Medulla oblongata (tissue), 1 donor: ENCODE measurements around the gene GLCCI1.

Experiments used
- DNase-seq: peaks from one replicate; pipeline ENCODE4 v3.0.0-alpha.2; 2015; ENCODE audit errors: extremely low spot score

Gene GLCCI1

DNA sequence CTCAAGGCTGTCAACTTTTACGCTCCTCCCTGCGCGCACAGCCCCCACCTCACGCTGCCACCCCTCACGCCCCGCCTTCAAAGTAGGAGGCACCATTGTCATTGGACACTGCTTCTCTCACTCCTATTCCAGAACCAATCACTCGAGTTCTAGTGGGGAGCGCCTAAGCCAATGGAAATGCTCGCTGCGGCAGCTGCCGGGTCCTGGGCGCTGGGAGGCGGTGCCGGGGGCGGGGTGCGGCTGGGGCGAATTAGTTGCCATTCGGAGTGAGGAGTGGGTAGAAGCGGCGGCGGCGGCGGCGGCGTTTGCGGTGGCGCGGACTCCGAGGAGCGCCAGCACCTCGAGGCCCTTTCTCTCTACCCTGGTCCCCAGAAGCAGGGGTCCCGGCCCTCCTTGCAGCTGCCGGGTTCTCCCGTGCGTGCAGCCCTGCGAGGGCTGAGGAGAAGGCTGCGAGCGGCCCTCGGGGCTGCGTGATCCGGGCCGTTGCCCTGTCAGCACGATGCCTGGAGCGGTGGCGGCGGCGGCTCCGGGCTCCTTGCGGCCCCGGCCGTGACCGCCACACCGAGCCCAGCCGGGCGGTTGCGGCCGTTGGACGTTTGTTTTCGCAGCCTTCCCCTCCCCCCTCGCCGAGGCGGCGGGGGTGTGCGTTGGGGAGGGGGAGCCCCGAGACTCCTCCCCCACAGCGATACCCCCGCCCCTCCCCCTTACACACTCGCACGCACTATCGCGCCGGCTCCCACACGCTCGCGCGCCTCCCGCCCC, at the start of gene GLCCI1:
GLCCI1 (plus strand) TSS at position 253 of the 762 bp plus-strand sequence. CDS start 555 bp downstream, outside the sequence.
- peak; percentile 99 for DNase-seq

DNA sequence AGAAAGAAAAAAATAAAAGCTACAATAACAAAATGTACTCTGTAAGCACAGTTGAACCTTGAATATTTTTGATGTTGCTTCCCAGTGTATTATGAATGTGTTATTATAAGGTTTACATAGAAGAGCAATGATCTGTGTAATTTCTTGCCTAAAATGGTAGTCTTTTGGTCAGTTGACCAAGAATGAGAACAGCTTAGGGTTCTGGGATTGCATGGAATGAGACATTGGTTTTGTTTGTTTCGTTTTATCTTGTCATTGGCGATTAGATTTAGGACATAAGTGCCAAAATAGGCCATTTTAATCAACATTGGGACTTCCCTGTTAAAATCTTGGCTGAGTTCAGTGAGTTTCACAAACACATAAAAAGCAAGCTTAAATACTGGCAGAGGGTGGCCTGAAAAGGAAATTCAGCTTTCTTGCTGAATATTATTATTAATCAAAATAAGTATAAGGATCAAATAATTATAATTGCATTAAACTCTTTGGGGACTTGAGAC, 49.1 kb upstream of the GLCCI1 start:
- no peak for DNase-seq

DNA sequence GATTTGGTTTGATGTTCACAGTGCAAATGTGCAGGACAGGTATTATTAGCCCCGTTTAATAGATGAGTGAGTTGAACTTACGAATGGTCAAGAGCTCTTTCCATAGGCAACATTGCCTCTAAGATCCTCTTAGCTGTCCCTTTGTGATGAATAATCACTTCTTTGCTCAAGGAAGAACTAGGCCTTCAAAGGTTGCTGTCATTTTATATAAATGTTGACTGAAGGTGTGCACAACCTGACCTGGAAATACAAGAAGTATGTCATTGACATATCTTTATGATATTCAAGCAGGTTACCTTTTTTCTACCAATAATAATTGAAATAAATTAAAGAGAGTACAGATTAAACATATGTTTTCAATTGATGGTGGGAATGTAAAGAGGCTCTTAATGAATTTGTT, 48.5 kb upstream of the GLCCI1 start:
- no peak for DNase-seq

DNA sequence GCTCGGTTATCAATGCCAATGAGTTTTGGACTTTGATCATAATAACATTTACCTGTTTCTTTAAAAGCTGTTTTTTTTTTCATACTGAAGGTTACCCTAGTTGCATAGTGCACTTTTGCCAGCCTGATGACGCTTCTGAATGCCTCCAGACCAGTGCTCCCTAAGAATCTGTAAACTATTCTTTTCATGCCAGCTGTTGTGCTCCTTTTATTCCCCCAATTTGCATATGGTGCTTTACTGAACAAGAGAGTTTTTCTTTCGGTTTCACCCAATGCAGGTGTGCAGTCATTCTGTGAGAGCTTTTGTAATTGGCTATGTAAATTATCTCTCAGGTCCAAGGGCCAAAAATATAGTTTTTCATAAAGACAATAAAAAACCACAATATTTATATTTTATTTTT, 48.1 kb upstream of the GLCCI1 start:
- peak; percentile 36 for DNase-seq

DNA sequence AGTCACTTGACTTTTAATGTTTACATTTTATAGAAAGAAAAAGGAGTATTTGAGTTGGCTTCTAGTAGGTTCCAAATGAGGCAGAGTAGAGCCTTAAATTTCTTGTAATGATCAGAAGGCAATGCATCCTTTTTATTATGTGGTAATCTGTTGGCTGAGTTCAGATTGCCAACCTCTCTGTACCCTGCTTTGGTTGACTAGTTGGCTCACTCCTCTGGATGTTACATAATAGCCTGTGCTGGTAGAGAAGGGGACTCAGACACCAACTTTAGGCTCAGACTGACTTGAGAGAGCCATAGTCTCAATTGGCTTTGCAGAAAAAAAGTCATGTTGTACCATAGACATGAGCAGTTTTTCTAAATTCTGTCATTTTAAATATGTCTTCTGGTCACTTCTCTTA, 46.8 kb upstream of the GLCCI1 start:
- DNase-seq, result peak; percentile 35

DNA sequence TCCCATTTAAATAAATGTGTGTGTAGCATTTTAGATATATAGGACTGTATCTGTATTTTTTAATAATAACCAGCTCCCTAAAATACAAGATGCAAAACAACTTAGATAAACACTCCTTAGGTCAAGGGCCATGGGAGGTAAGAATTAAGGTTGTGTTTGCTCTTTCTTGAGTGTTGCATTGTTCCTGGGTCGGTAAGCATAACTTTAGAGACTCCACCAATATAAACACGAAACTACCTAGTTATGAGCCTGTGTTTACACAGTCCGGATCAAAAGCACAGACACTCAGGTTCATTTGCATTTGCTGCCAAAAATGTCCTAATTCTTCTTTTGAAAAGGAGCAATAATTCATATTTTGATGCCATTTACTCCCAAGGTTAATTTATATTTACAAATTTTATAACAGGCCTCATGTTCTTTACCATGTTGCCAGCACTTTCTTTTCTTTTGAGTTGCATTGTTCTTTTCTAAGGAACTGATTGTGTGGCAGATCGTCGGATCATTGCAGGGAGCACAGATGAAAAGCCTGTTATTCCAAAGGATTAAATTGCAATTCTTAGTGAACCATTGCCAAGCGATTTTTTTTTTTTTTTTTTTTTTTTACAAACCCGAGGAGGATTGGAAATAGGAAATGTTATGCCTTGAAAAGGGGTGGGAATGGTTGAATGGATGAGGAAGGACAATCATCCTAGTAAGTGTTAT, 45.8 kb upstream of the GLCCI1 start:
- peak; percentile 35 for DNase-seq

DNA sequence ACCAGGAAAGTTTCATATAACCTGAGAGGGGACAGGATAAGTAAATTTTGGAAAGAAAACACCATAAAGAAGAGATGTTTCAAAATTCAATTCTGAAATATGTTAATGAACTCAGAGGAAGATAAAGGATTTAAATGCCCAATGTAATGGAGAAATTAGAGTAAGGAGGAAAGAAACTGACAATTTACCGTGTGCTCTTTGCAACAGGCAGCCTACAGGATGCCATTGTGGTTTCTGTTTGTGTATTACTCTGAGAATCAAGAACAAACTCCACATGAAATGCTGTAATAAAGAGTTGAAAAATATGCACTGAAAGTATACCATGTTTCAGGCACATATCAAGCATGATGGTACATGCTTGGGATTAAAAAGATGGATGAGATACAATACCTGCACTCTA, 44.8 kb upstream of the GLCCI1 start:
- no peak for DNase-seq

DNA sequence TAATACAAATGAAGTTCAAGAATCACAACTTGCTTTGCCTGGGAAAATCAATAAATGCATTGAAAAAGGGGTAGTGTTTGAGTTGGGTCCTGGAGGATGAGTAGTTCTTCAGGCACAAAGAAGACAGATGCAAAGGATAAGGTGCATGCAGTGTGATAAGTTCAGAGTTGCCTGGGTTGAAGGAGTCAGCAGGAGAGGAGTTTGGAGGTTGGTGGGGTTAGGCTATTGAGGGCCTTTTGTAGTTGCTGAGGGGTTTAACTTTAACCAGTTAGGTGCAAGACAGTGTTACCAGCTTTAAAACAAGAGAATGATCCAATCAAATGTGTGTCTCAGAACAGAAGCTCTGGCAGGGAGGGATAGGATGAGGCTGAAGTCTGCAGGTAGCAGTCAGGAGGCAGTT, 44.3 kb upstream of the GLCCI1 start:
- DNase-seq, result no peak

DNA sequence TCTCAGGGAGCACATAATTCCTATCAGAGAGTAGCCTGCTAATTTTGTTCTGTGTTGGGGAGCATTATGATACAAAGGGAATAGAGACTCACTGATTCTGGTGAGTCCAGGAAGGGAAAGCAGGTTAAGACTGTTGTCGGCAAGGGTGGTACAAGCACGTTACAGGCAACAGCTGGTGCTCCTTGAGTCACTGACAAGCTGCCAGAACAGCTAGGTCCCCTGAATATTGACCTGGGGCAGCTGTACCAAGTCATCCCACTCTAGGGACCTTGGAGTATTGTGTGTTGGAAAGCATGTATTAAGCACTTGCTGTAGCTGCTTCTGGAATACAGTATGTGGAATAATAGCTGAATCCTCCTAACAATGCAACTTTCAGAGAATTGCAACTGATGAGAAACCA, 37.0 kb upstream of the GLCCI1 start:
- no peak for DNase-seq

DNA sequence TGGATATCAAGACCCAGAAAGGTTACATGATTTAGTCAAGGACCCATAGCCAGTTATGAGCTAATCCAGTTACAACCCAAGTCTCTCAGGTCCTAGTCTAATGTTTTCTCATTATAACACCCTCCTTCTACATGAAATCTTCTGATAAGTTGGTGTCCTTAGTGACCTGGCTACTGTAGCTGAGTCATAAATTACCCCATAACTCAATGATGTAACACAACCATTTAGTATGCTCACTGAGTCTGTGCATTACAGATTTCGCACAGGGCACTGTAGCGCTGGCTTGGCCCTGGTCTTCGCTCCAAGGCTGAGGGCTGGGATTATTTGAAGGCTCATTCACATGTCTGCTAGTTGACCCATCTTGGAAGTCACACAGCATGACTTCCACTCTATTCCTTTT, 36.0 kb upstream of the GLCCI1 start:
- DNase-seq, result no peak

DNA sequence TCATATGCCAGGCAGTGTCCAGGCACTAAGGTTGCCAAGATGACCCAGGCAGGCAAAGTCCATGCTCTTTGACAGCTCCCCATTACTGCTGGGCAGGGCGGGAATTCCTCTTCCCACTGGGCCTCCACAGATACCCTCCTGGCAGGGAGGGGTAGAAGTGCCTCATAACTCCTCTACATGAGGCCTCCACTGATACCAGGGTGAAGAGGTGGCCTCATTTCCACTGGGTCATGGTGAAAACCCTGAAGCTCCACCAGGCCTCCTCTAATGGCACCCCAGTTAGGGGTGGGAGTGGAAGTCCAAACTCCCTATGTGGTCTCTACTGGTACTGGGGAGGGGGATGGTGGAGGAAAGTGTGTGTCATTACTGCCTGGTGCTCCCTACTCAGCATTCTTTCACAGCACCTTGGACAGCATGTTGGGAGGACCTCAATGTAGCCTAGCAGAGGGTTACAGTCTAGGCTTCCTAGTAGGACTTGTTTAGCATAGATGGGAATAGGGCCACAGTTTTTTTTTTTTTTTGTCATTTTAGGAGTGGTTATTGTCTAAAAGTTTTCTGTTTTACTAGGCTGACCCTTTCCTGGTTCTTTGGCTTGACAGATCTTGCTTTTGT, 34.6 kb upstream of the GLCCI1 start:
- DNase-seq, result no peak

DNA sequence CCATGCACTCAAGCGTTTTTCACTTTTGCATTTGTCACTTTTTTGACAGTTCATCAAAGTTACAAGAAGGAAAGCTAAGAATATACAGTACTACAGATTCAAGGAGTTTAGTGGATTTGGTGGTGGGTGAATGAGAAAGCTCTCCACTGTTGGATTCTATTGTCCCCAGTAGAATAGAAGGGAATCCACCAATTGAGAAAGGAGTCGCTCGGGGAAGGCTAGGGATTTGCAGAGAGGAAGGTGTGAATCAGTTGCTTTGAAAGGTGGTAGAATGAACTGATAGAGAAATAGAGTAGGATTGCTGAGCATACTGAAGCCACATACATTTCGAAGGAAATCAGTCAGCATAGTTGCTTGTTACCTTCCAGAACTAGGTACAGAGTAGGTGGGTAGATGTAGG, 33.7 kb upstream of the GLCCI1 start:
- no peak for DNase-seq

DNA sequence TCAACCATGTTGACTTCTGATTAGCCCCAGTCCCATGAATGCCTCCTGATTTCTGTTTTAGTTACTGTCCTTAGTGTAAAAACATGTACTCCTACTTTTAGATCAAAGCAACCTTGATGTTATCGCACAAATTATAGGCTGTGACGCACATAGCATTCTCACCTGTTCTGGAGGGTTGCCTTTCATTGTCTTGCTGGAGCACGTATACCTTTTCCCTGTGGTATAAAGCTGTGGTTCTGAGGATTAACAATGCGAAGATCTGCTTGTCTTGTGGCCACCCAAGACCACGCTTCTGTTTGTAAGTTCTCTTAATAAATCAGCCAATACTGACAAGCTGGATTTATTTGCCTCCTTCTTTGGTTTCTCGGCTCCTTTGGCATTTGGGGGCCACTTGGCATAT, 30.1 kb upstream of the GLCCI1 start:
- DNase-seq, result no peak

DNA sequence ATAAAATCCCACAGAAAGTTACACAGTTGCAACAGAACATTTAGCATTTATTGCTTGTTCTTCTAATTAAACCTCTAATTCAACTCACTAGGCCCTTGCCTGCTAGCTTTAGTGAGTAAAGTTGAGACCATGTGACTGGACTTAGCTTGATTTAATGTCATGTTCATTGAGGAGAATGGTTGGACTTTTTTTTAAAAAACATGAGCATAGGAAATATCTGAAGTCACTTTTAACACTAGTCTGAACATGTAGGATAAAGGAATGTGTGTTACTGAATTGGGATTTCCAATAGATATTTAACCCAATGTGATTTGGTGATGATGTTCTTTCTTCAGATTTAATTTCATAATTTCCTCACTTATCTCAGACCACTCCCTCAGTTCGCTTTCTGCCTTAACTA, 24.6 kb upstream of the GLCCI1 start:
- no peak for DNase-seq

DNA sequence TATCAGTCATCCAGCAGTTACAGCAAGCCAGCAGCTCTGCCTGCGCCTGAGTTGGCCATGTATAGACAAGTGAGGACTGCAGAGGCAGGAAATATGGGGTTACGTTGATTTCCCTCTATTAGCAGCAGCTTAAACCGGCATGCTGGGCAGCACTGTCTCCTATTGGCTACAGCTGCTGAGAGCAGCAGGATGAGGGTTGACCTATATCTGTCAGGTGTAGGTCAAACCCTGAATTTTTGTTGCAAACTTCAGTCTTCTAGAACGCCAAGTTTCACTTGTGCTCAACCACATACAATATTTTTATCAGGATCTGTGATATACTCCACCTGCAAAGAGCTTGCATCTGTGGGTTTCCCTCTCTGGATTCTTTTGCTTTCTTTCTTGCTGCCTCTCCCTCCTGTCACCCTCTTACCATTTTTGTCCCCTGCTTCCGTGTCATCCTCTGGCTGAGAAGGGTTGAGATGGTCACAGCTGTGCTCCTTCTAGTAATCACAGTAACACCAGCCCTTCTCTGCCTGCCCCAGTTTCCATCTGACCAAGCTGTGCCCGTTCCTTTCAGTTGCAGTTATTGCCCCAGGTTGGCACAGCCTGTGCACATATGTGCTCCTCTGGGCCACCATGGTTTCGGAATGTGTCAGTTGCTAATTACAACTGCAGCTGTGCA, 23.8 kb upstream of the GLCCI1 start:
- no peak for DNase-seq

DNA sequence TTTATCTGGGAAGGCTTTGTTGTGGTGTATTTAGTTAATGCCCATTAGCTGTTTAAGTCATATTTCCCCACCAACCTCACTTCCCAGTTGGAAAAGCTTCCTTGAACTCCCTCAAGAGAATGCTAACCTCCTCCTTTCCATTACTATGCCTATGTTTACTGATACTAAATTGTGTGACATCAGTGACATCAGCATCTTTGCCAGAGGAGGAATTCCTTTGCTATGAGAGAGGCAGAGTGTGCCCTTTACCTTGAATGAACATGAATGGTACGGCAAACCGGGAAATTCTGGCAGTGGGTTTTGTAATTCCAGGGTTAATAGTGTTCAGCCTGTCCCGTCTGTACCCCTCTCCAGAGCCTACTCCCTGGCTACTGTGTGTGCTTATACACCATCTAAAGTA, 22.1 kb upstream of the GLCCI1 start:
- DNase-seq, result no peak

DNA sequence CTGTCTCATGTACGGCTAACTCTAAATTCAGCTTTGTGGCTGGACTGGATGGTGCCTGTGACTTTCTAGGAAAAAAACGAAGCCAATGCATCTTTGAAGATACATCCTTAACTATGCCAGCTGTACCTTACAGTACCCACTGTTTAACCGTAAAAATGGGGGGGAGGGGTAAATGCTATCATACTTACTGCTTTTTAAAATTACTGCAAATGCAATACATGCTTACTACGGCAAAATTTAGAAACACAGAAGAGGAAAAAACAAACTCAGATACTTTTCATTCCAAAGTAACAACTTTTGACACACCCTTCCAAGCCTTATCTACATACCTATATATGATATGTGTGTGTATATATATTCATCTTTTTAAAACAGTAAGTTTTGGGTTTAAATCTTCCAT, 20.4 kb upstream of the GLCCI1 start:
- DNase-seq, result no peak

DNA sequence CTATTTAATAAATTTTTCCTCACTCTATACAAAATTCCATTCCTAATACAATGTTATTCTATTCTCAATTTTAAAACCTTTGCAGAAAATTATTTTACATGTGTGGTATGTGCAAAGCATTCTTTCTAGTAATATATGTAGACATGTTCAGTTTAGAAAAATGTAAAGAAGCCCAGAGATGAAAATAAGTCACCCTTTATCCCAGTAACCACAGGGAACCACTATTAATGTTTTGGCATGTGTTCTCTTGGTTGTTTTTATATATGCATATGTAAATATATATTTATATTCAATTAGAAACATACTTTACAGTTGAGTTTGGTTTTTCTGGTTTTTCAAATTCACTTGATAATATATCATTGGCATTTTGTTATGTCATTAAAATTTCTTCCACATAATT, 14.8 kb upstream of the GLCCI1 start:
- DNase-seq, result no peak

DNA sequence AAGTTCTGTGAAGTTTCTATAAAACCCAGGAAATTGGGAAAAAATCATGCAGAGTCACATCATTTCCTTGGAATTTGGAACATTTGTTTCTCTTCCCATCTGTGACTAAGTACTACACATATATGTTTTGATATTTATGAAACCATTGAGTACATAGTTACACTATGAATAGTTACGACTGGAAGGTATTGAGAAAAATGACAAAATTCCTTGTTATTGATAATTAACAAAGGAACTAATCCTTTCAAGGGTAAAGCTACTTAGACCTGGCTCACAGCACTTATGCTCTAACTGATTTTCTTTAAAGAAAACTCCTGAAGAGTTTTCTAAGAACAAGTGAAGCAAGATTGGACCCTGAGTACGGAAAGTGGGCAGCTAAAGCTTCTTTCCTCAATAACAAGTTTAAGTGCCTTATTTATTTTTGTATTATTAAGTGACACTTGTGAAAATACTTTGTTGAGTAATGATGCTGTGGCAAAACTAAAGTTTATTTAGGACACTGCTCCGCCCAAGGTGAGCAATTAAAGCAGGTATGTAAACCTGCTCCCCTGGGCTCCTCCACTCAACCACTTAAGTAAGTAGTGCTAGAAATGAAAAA, 12.0 kb upstream of the GLCCI1 start:
- DNase-seq, result no peak

DNA sequence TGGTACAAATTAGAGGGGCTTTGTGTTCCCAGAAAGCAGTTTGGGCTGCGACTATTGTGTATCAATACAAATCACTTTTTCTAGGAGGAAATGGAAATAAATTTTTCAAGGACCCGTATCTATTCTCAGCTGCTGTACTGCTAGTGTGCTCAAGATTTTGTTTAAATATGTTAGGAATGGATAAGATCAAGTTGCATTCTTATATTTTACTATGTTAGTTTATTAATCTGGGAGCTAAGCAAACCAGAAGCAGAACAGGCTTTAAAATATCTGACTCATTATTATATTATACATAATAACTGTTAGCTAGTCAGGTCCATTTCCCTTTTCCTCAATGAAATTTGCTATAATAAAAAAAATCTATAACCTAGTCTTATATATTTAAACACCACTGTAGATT, 11.1 kb upstream of the GLCCI1 start:
- no peak for DNase-seq

DNA sequence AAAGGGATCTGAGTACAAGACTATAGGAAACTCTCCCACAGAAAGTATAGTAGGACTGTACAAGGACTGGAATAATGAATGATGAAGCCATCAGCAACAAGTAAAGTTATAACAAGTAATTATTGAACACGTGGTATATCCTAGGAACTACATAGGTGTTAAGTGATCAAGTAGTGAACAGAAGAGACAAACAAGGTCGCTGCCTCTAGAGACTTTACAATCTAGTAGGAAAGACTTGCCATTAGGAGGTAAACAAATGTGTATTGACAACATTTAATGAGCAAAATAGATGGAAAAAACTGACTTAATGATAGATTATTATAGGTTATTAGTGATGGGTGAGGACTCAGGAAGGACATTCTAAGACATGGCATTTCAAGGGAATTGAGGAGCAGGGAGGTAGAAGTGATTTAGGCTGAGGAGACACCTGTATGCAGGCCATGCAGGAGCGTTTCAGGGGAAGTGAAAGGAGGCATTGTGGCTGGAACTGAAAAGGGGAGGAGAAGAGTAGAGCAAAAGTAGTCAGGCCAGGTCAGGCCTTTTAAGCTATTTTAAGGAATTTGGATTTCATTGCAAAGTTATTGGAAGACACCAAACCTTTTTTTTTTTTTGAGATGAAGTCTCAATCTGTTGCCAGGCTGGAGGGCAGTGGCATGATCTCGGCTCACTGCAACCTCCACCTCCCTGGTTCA, 8.5 kb upstream of the GLCCI1 start:
- DNase-seq, result no peak
